Esophagus muscularis mucosa (tissue), 4 donors: ENCODE results near the gene ABHD17C. TPM values are rescaled to one million over a fixed set of nuclear protein-coding genes. Genes with fewer than 3 reads are reported as not detected.

Source experiments
- DNase-seq: peaks from one replicate; pipeline ENCODE4 v3.0.0-alpha.2; 2017; ENCODE audit errors: extremely low spot score
- H3K27ac ChIP-seq, 4 donors: fragments of 200-600 bp; sonication (generic); replicated peaks in 1 of 4; 1 replicate in 3 of 4; 2 replicates in 1 of 4; pipeline ENCODE4 v1.5.1; 2016 to 2019; ENCODE audit warnings: mild to moderate bottlenecking in 1 of 4
- H3K27me3 ChIP-seq, 4 donors: fragments of 200-600 bp; sonication (generic); one replicate each; pipeline versions ENCODE4 v1.5.1 to v1.6.0; 2016 to 2019
- H3K36me3 ChIP-seq, 4 donors: fragments of 200-600 bp; sonication (generic); one replicate each; pipeline ENCODE4 v1.5.1; 2016 to 2019
- H3K4me1 ChIP-seq, 4 donors: fragments of 200-600 bp; sonication (generic); one replicate each; pipeline ENCODE4 v1.5.1; 2016 to 2019
- H3K4me3 ChIP-seq, 4 donors: fragments of 200-600 bp; sonication (generic); 1 replicate in 2 of 4; 2 replicates in 2 of 4; pipeline ENCODE4 v1.5.1; 2016 to 2019; ENCODE audit warnings: mild to moderate bottlenecking in 4 of 4, moderate library complexity in 1 of 4
- H3K9me3 ChIP-seq, 4 donors: fragments of 200-600 bp; sonication (generic); 1 replicate in 3 of 4; 2 replicates in 1 of 4; pipeline ENCODE4 v1.5.1; 2016 to 2019
- EP300 ChIP-seq: sonication (generic); formaldehyde crosslinking; IDR thresholded peaks from one replicate; pipeline ENCODE4 v1.6.1; 2017; ENCODE audit warnings: antibody characterized with exemption
- POLR2A ChIP-seq: fragments of 450-650 bp; IDR thresholded peaks from one replicate; pipeline ENCODE4 v1.6.1; 2017; ENCODE audit warnings: antibody characterized with exemption, moderate library complexity, mild to moderate bottlenecking, low read depth
- POLR2AphosphoS5 ChIP-seq, 2 donors: sonication (generic); formaldehyde crosslinking; IDR thresholded peaks; one replicate each; pipeline ENCODE4 v1.6.1; 2017; ENCODE audit warnings: antibody characterized with exemption in 2 of 2
- WGBS: methylation state at CpG from one replicate; pipeline ENCODE4 v1.1.5; 2018; 5-methylcytosine and 5-hydroxymethylcytosine counted together
- intact Hi-C: fragments of 100-400 bp; cut with DNase I; formaldehyde crosslinking; loops from one replicate; pipeline ENCODE4 v1.15.1; 2023
- total RNA-seq, 4 donors: library from RNA; depleted of rRNA; stranded (reverse); fragments of >200 nt; gene quantifications; one replicate each; pipeline versions ENCODE4 v1.1.0 to v1.2.1, GENCODE V29; 2016
- TF ChIP-seq, protein P1 (sequence below), 3 experiments: fragments of 200-600 bp in 2 of 3; fragments of 450-650 bp in 1 of 3; sonication (generic) in 2 of 3; IDR thresholded peaks; one replicate each; pipeline ENCODE4 v1.5.1; 2017 to 2019; ENCODE audit warnings: antibody characterized with exemption in 3 of 3, mild to moderate bottlenecking in 2 of 3, moderate library complexity in 1 of 3

Gene ABHD17C
- total RNA-seq, 4 donors from 2014 or later = 1.5 to 7.1 (median 3.5) TPM

DNA sequence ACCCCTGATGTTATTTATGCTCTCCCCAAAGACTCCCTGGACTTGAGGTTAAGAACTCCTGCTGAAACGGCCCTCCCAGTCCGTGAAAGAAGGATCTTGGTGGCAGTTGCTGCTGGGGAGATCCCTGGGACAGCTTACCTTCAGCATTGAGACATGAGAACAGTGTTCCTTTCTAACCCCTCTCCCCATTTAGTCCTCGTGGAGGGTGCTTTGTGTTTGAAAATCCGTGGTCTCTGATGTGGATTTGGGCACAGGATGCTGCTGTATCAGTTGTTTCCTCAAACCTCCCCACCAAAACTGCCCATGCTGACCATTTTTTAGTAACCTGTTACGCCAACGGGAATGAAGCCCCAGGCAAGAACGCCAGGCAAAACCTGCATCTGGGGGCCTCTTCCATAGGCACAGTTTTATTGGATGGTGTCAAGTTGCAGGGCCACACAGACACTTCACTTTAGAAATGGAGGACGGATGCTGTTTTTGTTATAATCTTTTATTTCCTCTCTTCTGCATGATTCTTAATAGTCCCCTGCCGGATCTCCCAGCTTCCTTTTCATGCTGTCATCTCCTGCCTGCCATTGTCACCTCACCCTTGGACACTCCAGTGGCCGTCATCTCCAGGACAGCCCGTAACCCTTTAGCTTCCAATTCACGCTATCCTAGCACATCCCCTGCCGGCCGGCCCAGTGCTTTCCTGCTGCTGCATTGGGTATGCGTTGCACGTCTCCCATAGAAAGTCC, 52.4 kb downstream of the ABHD17C start:
- TF ChIP-seq POLR2A (no peak), EP300 (no peak), POLR2AphosphoS5 (IDR thresholded peaks at IDR 0.05) (no peak)
- TF ChIP-seq, protein P1, sequence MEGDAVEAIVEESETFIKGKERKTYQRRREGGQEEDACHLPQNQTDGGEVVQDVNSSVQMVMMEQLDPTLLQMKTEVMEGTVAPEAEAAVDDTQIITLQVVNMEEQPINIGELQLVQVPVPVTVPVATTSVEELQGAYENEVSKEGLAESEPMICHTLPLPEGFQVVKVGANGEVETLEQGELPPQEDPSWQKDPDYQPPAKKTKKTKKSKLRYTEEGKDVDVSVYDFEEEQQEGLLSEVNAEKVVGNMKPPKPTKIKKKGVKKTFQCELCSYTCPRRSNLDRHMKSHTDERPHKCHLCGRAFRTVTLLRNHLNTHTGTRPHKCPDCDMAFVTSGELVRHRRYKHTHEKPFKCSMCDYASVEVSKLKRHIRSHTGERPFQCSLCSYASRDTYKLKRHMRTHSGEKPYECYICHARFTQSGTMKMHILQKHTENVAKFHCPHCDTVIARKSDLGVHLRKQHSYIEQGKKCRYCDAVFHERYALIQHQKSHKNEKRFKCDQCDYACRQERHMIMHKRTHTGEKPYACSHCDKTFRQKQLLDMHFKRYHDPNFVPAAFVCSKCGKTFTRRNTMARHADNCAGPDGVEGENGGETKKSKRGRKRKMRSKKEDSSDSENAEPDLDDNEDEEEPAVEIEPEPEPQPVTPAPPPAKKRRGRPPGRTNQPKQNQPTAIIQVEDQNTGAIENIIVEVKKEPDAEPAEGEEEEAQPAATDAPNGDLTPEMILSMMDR (IDR thresholded peaks at IDR 0.05) = no peak
- intact Hi-C loops = no loop called here
- no peaks in the 10 kb centered on the region for H3K9me3 ChIP-seq
- H3K4me1 ChIP-seq = peaks cover 0 to 45% (median 28%) of the 10 kb centered on the region in 4 donors
- H3K36me3 ChIP-seq = peaks cover 0 to 16% (median 5%) of the 10 kb centered on the region in 4 donors
- H3K27me3 ChIP-seq = no peaks in the 10 kb centered on the region
- H3K27ac ChIP-seq = no peak overlapping the region
- 78% methylated on average over 16 of the region's 16 CpGs for WGBS
- H3K4me3 ChIP-seq = no peak overlapping the region
- no peak for DNase-seq

DNA sequence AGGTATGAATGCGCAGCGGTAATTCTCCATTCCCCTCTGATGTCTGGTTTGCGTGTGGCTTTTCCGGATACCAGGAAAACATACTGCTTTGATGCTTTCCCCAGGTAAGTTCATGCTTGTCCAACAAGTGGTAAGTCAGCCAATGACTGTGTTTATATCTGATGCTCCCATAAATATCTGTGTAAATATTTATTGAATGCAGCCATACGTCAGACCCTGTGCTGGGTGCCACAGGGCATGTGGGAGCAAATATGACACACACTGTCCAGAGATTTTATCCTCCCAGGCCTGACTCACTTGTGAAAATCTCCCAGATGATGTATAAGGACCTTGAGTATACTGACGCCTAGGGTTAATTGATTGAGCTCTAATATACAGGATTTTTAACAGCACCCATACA, 54.5 kb downstream of the ABHD17C start:
- intact Hi-C loops = no loop called here
- Histone ChIP-seq H3K27me3 (no peaks in the 10 kb centered on the region), H3K27ac (no peak overlapping the region), H3K36me3 (peaks cover 0 to 16% (median 9%) of the 10 kb centered on the region in 4 donors), H3K9me3 (no peaks in the 10 kb centered on the region), H3K4me1 (peaks cover 0 to 28% (median 16%) of the 10 kb centered on the region in 4 donors), H3K4me3 (no peak overlapping the region)
- 95% methylated on average over 6 of the region's 6 CpGs for WGBS
- TF ChIP-seq EP300 = no peak
- no peak for TF ChIP-seq POLR2AphosphoS5 (IDR thresholded peaks at IDR 0.05)
- TF ChIP-seq, protein P1 (IDR thresholded peaks at IDR 0.05) = no peak
- TF ChIP-seq POLR2A = no peak
- DNase-seq = no peak

DNA sequence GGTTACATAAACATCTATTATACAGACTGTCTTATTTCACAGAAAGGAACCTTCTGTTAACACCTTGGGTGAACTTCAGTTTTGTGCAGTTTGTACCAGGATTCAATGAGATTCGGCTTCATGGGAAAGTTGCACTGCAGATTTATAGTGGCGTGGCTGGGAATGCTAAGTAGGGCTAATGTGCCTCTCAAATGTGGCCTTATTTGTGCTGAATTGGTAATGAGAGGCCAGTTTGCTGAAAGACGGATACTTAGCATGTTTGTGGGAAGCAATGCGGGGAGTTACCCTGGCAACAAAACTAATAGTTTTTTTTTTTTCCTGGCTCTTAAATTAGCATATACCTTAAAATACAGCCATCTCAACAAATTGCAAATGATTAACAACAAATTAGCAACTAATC, 55.5 kb downstream of the ABHD17C start:
- no peaks in the 10 kb centered on the region for H3K9me3 ChIP-seq
- H3K4me1 ChIP-seq = peaks cover 0 to 21% (median 10%) of the 10 kb centered on the region in 4 donors
- peaks cover 0 to 16% (median 9%) of the 10 kb centered on the region in 4 donors for H3K36me3 ChIP-seq
- H3K4me3 ChIP-seq = no peak overlapping the region
- TF ChIP-seq POLR2A = no peak
- 91% methylated on average over 4 of the region's 4 CpGs for WGBS
- intact Hi-C loops = no loop called here
- H3K27me3 ChIP-seq = no peaks in the 10 kb centered on the region
- no peak overlapping the region for H3K27ac ChIP-seq
- DNase-seq = no peak

DNA sequence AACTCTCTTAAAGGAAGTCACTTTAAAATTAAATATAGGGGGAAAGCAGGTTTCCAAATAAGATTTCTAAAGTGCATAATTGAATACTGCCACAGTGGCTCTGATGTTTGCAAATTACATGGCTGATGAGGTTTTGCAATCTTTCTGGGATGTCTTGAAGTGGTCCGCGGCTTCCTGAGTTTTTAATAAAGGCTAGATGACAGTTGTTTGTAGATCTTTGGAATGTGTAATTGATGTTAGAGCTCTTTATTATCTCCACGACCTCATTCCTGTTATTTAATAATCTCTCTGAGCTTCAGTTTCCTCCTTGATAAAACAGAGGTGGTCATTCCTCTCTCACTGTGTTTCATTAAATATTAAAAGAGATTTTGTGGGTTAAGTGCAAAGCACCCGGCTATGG, 57.1 kb downstream of the ABHD17C start:
- Histone ChIP-seq H3K36me3 (peaks cover 0 to 16% (median 9%) of the 10 kb centered on the region in 4 donors), H3K9me3 (no peaks in the 10 kb centered on the region), H3K4me1 (peaks cover 0 to 20% (median 10%) of the 10 kb centered on the region in 4 donors), H3K27me3 (no peaks in the 10 kb centered on the region), H3K4me3 (no peak overlapping the region), H3K27ac (no peak overlapping the region)
- intact Hi-C loops = no loop called here
- TF ChIP-seq POLR2A (no peak), POLR2AphosphoS5 (IDR thresholded peaks at IDR 0.05) (no peak), EP300 (no peak)
- TF ChIP-seq, protein P1 (IDR thresholded peaks at IDR 0.05) = no peak
- DNase-seq = no peak
- WGBS = 37% methylated on average over 4 of the region's 4 CpGs

DNA sequence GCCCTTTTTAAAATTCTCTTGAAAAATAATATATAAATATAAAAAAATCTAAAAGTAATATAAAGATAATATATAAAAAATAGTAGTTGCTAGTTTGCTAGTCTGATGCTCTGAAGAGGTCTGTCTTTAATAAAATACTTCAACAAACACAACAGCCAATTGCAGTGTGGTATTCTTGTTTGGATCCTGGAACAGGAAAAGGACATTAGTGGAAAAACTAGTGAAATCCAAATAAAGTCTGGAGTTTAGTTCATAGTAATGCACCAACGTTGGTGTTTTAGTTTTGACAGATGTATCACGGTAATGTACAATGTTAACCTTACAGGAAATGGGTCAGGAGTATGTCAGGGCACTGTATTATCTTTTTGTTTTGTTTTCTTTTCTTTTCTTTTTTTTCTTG, 58.1 kb downstream of the ABHD17C start:
- H3K9me3 ChIP-seq = no peaks in the 10 kb centered on the region
- H3K27ac ChIP-seq = no peak overlapping the region
- DNase-seq = no peak
- H3K4me1 ChIP-seq = peaks cover 0 to 14% (median 5%) of the 10 kb centered on the region in 4 donors
- 34% methylated on average over 2 of the region's 2 CpGs for WGBS
- intact Hi-C loops = no loop called here
- no peak overlapping the region for H3K4me3 ChIP-seq
- H3K36me3 ChIP-seq = peaks cover 0 to 16% (median 9%) of the 10 kb centered on the region in 4 donors
- TF ChIP-seq POLR2AphosphoS5 (IDR thresholded peaks at IDR 0.05) (no peak), EP300 (no peak), POLR2A (no peak)
- TF ChIP-seq, protein P1 (IDR thresholded peaks at IDR 0.05) = no peak
- H3K27me3 ChIP-seq = no peaks in the 10 kb centered on the region
